Activated CD4-positive, alpha-beta memory T cell treated with anti-CD3 and anti-CD28 coated beads, Interleukin-2, amount 10 ng/mL, durations not matched to agents 7 days and 5 days (primary cell): Measurements from ENCODE around the gene LKAAEAR1. TPM values are rescaled to one million over a fixed set of nuclear protein-coding genes. Genes with fewer than 3 reads are reported as not detected.

ENCODE experiments used
- CTCF ChIA-PET: fragments of 350-600 bp; sonication (Branson Sonifier 250); formaldehyde crosslinking; loops from one replicate; lab custom pipeline; 2021; ENCODE audit warnings: antibody characterized with exemption, inconsistent platforms; lab: Charles Lee
- POLR2A ChIA-PET: fragments of 350-600 bp; sonication (Branson Sonifier 250); formaldehyde crosslinking; loops from one replicate; lab custom pipeline; 2021; ENCODE audit warnings: antibody characterized with exemption; lab: Charles Lee
- DNase-seq: peaks from one replicate; pipeline ENCODE4 v3.0.0-alpha.2; 2020
- H3K27ac Mint-ChIP-seq: one replicate; pipeline ENCODE4 v1.8.0; 2021; ENCODE audit warnings: mild to moderate bottlenecking, mixed read lengths
- H3K27me3 Mint-ChIP-seq: one replicate; pipeline ENCODE4 v1.8.0; 2021; ENCODE audit warnings: mixed read lengths
- H3K36me3 Mint-ChIP-seq: one replicate; pipeline ENCODE4 v1.8.0; 2021; ENCODE audit warnings: low read depth, mixed read lengths
- H3K4me1 Mint-ChIP-seq: one replicate; pipeline ENCODE4 v1.8.0; 2021; ENCODE audit warnings: mixed read lengths
- H3K4me3 Mint-ChIP-seq: one replicate; pipeline ENCODE4 v1.8.0; 2021; ENCODE audit warnings: mild to moderate bottlenecking, mixed read lengths
- H3K9me3 Mint-ChIP-seq: one replicate; pipeline ENCODE4 v1.8.0; 2021; ENCODE audit warnings: mixed read lengths
- total RNA-seq, 2 experiments: library from RNA; stranded (reverse); gene quantifications; one replicate each; pipeline ENCODE4 v1.2.3, GENCODE V29; 2021

Gene LKAAEAR1
- total RNA-seq, 2 experiments from 2014 or later = 0.38 TPM; not detected in 1

DNA sequence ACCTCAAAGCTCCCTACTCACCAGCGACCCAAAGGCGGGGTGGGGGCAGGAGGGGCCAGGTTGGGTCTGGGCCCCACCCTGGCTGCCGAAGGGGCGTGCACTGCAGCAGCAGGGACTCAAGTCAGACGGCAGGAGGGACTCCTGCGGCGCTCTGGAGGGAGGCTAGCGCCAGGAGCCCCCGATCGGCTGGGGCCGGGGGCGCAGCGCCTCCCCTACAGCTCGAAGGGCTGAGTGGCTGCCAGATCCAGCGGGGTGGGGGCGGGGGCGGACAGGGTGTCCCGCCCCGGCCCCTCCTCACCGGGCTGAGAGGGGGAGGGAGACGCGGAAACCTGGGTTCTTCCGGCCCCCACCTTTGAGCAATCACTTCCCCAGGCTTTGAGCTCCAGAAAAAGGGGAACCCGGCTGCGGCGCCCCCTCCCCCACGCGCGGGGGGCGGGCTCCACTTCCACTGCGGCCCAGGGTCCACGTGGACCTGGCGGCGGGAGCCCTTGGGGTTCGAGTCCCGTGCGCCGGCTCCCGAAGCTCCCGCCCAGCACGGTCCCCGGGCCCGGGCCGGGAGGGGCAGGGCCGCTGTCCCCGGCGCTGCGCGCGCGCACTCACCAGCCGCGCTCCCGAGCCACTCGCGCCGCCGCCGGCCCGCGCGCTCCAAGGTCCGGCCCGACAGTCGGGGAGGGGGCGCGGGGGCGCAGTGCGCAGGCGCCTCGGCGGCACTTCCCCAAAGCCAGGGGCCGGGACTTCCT is 4.8 kb downstream of the LKAAEAR1 start, which contains the start of gene RGS19:
Gene RGS19 (minus strand): TSS at position 246 of the 740 bp plus-strand sequence. CDS start 2,632 bp downstream, outside the sequence.
- Mint-ChIP-seq H3K9me3 (no peaks in the 10 kb centered on the region), H3K27ac (peak within 1 kb of the TSS; percentile 92), H3K4me1 (peaks cover 54% of the 10 kb centered on the region), H3K36me3 (peaks cover 40% of the 10 kb centered on the region), H3K4me3 (peak within 1 kb of the TSS; percentile 93), H3K27me3 (peaks cover 19% of the 10 kb centered on the region)
- CTCF ChIA-PET = interaction anchor here (1.0 to 2.6 kb wide), 9 partner anchors 13 to 99 kb away, joined by 3 to 19 read pairs (median 3); partner anchors contain the start of genes PRPF6, SAMD10 and TCEA2
- peak; percentile 81 for DNase-seq
- POLR2A ChIA-PET = interaction anchor here (1.0 to 5.9 kb wide), 7 partner anchors 10 to 453 kb away, joined by 3 to 74 read pairs (median 10); partner anchors contain the start of genes GMEB2, PRPF6, SAMD10 and TCEA2

- H3K27me3 Mint-ChIP-seq = peaks cover 16% of the 10 kb centered on the region
- H3K36me3 Mint-ChIP-seq = peaks cover 46% of the 10 kb centered on the region
- H3K4me1 Mint-ChIP-seq = peaks cover 55% of the 10 kb centered on the region
- ChIA-PET POLR2A (interaction anchor here (2.0 to 5.9 kb wide), 5 partner anchors 10 to 41 kb away, joined by 8 to 74 read pairs (median 10); partner anchors contain the start of gene TCEA2), CTCF (interaction anchor here (1.0 to 2.6 kb wide), 10 partner anchors 9 to 292 kb away, joined by 3 to 19 read pairs (median 3); partner anchors contain the start of genes PRPF6, SAMD10 and TCEA2)
- H3K9me3 Mint-ChIP-seq = no peaks in the 10 kb centered on the region
- DNase-seq = no peak
- H3K27ac Mint-ChIP-seq = peak overlapping the region; percentile 92
- peak overlapping the region; percentile 93 for H3K4me3 Mint-ChIP-seq
Measured at GRCh38 chr20:64078934-64079272, 5.3 kb downstream of the LKAAEAR1 start.

DNA sequence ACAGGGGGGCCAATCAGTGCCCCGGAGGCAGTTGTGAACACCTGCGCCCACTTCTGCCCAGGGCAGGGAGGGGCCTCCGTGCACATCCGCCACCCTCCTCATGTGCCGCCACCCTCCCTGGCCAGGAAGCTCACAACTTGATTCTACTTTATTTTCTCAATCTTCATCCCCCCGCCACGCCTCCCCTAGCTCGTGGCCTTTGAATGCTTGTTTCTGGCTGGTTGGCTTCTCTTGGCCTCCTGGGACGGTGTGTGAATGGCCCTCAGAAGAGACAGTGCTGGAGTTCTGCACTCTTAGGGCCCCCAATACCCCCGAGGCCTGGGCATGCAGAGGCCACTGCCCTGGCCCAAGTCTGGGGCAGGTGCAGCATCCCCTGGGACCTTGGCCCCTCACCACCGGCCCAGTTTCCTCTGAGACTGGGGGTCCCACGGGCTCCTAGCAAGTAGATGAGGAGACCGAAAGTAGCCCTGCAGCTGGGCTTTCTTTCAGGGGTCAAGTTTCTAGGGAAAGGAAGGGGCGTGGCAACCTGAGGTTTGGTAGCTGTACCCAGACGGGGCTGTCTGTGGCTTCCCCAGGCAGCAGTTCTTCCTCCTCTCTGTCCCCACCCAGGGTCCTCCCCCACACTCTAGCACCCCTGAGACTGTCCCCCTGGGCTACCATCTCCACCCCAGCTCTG is 6.2 kb downstream of the LKAAEAR1 start:
- peak overlapping the region; percentile 93 for H3K4me3 Mint-ChIP-seq
- ChIA-PET POLR2A (interaction anchor here (0.8 to 5.9 kb wide), 9 partner anchors 8 to 100 kb away, joined by 3 to 74 read pairs (median 5); partner anchors contain the start of genes SAMD10 and TCEA2), CTCF (interaction anchor here (0.9 to 2.6 kb wide), 9 partner anchors 8 to 540 kb away, joined by 3 to 19 read pairs (median 4); partner anchors contain the start of genes PRPF6 and SAMD10)
- DNase-seq = peak; percentile 82
- peaks cover 56% of the 10 kb centered on the region for H3K4me1 Mint-ChIP-seq
- no peaks in the 10 kb centered on the region for H3K9me3 Mint-ChIP-seq
- H3K36me3 Mint-ChIP-seq = peaks cover 51% of the 10 kb centered on the region
- peaks cover 13% of the 10 kb centered on the region for H3K27me3 Mint-ChIP-seq
- peak overlapping the region; percentile 92 for H3K27ac Mint-ChIP-seq

GRCh38 chr20:64077541-64077875 is 6.7 kb downstream of the LKAAEAR1 start:
- Mint-ChIP-seq H3K4me3 (peak overlapping the region; percentile 93), H3K27ac (peak overlapping the region; percentile 92), H3K27me3 (peaks cover 10% of the 10 kb centered on the region), H3K9me3 (no peaks in the 10 kb centered on the region), H3K36me3 (peaks cover 56% of the 10 kb centered on the region), H3K4me1 (peaks cover 54% of the 10 kb centered on the region)
- CTCF ChIA-PET = interaction anchor here (0.9 to 2.6 kb wide), 8 partner anchors 8 to 291 kb away, joined by 3 to 19 read pairs (median 6); partner anchors contain the start of genes PRPF6 and SAMD10
- DNase-seq = no peak
- POLR2A ChIA-PET = interaction anchor here (0.9 to 5.9 kb wide), 8 partner anchors 8 to 341 kb away, joined by 3 to 74 read pairs (median 5); partner anchors contain the start of genes LIME1 and SAMD10

- DNase-seq = peak; percentile 61
- H3K4me1 Mint-ChIP-seq = peaks cover 55% of the 10 kb centered on the region
- H3K36me3 Mint-ChIP-seq = peaks cover 60% of the 10 kb centered on the region
- POLR2A ChIA-PET = interaction anchor here (1.4 to 5.9 kb wide), 2 partner anchors 12 to 340 kb away, joined by 5 to 74 read pairs; partner anchors contain the start of gene LIME1
- H3K27ac Mint-ChIP-seq = peak overlapping the region; percentile 92
- no peaks in the 10 kb centered on the region for H3K9me3 Mint-ChIP-seq
- CTCF ChIA-PET = interaction anchor here (1.0 to 2.5 kb wide), 2 partner anchors 10 to 43 kb away, joined by 3 to 12 read pairs; no protein-coding TSS in a partner anchor
- H3K4me3 Mint-ChIP-seq = peak overlapping the region; percentile 93
- H3K27me3 Mint-ChIP-seq = peaks cover 7% of the 10 kb centered on the region
Measured at GRCh38 chr20:64077094-64077493, 7.1 kb downstream of the LKAAEAR1 start.

GRCh38 chr20:64076061-64076997 is 7.9 kb downstream of the LKAAEAR1 start:
- DNase-seq = no peak
- peaks cover 63% of the 10 kb centered on the region for H3K36me3 Mint-ChIP-seq
- H3K9me3 Mint-ChIP-seq = no peaks in the 10 kb centered on the region
- CTCF ChIA-PET = interaction anchor here (1.0 to 1.1 kb wide), 2 partner anchors 7 to 44 kb away, joined by 3 read pairs; no protein-coding TSS in a partner anchor
- peaks cover 49% of the 10 kb centered on the region for H3K4me1 Mint-ChIP-seq
- peak overlapping the region; percentile 93 for H3K4me3 Mint-ChIP-seq
- peak overlapping the region; percentile 92 for H3K27ac Mint-ChIP-seq
- peaks cover 2% of the 10 kb centered on the region for H3K27me3 Mint-ChIP-seq
- POLR2A ChIA-PET = interaction anchor here (1.0 to 5.9 kb wide), 3 partner anchors 11 to 503 kb away, joined by 3 to 74 read pairs (median 5); partner anchors contain the start of gene LIME1

GRCh38 chr20:64075556-64075955 is 8.6 kb downstream of the LKAAEAR1 start:
- DNase-seq = no peak
- Mint-ChIP-seq H3K4me1 (peaks cover 46% of the 10 kb centered on the region), H3K9me3 (no peaks in the 10 kb centered on the region), H3K27me3 (no peaks in the 10 kb centered on the region), H3K36me3 (peaks cover 63% of the 10 kb centered on the region), H3K4me3 (no peak overlapping the region), H3K27ac (peak overlapping the region; percentile 62)
- ChIA-PET POLR2A (interaction anchor here (5.9 kb wide), 1 partner anchor 10 kb away, joined by 74 read pairs; no protein-coding TSS in a partner anchor), CTCF (interaction anchor here (1.1 kb wide), 1 partner anchor 8 kb away, joined by 3 read pairs; no protein-coding TSS in a partner anchor)

DNA sequence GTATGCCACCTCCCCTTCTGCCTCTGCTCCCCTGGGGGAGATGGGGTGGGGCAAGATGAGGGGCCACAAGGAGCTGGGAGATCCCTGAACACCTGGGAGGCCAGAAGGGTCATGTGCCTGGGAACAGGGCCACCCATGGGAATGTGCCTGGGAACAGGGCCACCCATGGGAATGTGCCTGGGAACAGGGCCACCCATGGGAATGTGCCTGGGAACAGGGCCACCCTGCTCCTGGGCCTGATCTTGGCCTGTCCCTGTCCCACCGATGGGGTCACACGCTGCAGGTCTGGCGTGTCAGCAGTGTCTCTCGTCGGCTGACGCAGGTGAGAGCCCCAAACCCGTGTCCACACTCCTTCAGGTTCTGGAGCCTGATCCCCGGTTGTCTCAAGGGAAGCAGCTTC is 9.2 kb downstream of the LKAAEAR1 start:
- H3K27ac Mint-ChIP-seq = no peak overlapping the region
- H3K36me3 Mint-ChIP-seq = peaks cover 63% of the 10 kb centered on the region
- H3K9me3 Mint-ChIP-seq = no peaks in the 10 kb centered on the region
- no peak overlapping the region for H3K4me3 Mint-ChIP-seq
- no peak for DNase-seq
- ChIA-PET POLR2A (interaction anchor here (5.9 kb wide), 1 partner anchor 9 kb away, joined by 74 read pairs; no protein-coding TSS in a partner anchor), CTCF (interaction anchor here (1.1 kb wide), 1 partner anchor 9 kb away, joined by 3 read pairs; no protein-coding TSS in a partner anchor)
- no peaks in the 10 kb centered on the region for H3K27me3 Mint-ChIP-seq
- peaks cover 40% of the 10 kb centered on the region for H3K4me1 Mint-ChIP-seq

DNA sequence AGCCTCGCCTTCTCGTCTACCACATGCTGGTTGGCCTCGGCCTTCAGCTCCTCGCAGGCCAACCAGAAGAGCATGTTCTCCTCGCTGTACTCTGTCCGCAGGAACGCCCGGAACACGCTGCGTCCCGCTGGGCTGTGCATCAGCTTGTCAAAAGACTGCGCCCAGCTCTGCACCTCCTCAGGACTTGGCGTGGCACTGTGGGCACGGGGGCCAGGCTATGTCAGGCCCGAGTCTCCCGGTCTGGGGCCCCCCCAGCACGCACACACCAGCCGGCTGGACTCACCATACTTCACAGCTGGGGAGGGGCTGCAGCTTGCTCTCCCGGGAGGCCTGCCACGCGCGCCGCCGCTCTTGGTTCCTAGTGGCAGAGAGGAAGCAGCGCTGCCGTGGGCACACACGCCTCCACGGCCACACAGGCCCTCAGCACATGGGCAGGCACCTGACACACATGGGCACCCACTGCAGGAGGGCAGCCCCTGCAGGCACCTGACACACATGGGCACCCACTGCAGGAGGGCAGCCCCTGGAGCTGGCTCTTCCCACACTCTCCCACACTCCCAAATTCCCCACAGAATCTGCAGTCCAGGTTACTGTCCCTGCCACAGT is 9.9 kb downstream of the LKAAEAR1 start:
- Mint-ChIP-seq H3K4me3 (no peak overlapping the region), H3K36me3 (peaks cover 63% of the 10 kb centered on the region), H3K27ac (no peak overlapping the region)

GRCh38 chr20:64073476-64074183 is 10.6 kb downstream of the LKAAEAR1 start:
- Mint-ChIP-seq H3K9me3 (no peaks in the 10 kb centered on the region), H3K27ac (peak overlapping the region; percentile 40), H3K36me3 (peaks cover 57% of the 10 kb centered on the region), H3K27me3 (no peaks in the 10 kb centered on the region), H3K4me1 (peaks cover 46% of the 10 kb centered on the region), H3K4me3 (no peak overlapping the region)
- POLR2A ChIA-PET = interaction anchor here (0.9 to 1.2 kb wide), 2 partner anchors 8 to 9 kb away, joined by 3 to 5 read pairs; no protein-coding TSS in a partner anchor
- DNase-seq = no peak
- CTCF ChIA-PET = no interaction called here

More for the DNA sequence above, 9.9 kb downstream of the LKAAEAR1 start:
- POLR2A ChIA-PET = interaction anchor here (0.9 kb wide), 1 partner anchor 8 kb away, joined by 3 read pairs; no protein-coding TSS in a partner anchor
- Mint-ChIP-seq H3K27me3 (no peaks in the 10 kb centered on the region), H3K4me1 (peaks cover 43% of the 10 kb centered on the region), H3K9me3 (no peaks in the 10 kb centered on the region)
- CTCF ChIA-PET = no interaction called here
- DNase-seq = no peak
